Measurements from ENCODE around the gene XCL2.

- TF ChIP-seq POLR2A (IDR thresholded peaks at IDR 0.05; ENCODE audit: low read length): no peak
- TF ChIP-seq, protein P1, sequence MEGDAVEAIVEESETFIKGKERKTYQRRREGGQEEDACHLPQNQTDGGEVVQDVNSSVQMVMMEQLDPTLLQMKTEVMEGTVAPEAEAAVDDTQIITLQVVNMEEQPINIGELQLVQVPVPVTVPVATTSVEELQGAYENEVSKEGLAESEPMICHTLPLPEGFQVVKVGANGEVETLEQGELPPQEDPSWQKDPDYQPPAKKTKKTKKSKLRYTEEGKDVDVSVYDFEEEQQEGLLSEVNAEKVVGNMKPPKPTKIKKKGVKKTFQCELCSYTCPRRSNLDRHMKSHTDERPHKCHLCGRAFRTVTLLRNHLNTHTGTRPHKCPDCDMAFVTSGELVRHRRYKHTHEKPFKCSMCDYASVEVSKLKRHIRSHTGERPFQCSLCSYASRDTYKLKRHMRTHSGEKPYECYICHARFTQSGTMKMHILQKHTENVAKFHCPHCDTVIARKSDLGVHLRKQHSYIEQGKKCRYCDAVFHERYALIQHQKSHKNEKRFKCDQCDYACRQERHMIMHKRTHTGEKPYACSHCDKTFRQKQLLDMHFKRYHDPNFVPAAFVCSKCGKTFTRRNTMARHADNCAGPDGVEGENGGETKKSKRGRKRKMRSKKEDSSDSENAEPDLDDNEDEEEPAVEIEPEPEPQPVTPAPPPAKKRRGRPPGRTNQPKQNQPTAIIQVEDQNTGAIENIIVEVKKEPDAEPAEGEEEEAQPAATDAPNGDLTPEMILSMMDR (IDR thresholded peaks at IDR 0.05): no peak
- no peak for TF ChIP-seq MYC (IDR thresholded peaks at IDR 0.05; ENCODE audit: borderline replicate concordance, low read length)
- no peak for TF ChIP-seq JUN (IDR thresholded peaks at IDR 0.05)
- TF ChIP-seq EHMT2 (IDR thresholded peaks at IDR 0.05; ENCODE audit: low read depth): no peak
- TF ChIP-seq CHD4 (IDR thresholded peaks at IDR 0.05; ENCODE audit: borderline replicate concordance): no peak
- TF ChIP-seq EP300 (IDR thresholded peaks at IDR 0.05): no peak
- no peak for TF ChIP-seq KDM1A (IDR thresholded peaks at IDR 0.05; ENCODE audit: low read depth)
Measured at GRCh38 chr1:168550971-168551370, 7.2 kb upstream of the XCL2 start.

All from A549 (cell line).